Hepatocyte (in vitro differentiated cells): ENCODE results near the gene FKBP6.

Experiments
- EZH2 ChIP-seq: fragments of 200-600 bp; sonication (generic); IDR thresholded peaks from 2 replicates; pipeline ENCODE4 v1.6.1; 2016; ENCODE audit warnings: antibody characterized with exemption, mild to moderate bottlenecking, borderline replicate concordance
- EZH2phosphoT487 ChIP-seq: fragments of 200-600 bp; sonication (generic); IDR thresholded peaks from one replicate; pipeline ENCODE4 v1.6.1; 2018; ENCODE audit warnings: antibody characterized with exemption, mild to moderate bottlenecking, low read depth, moderate library complexity; ENCODE audit not compliant: unreplicated experiment, severe bottlenecking
- TF ChIP-seq, protein P1 (sequence below): fragments of 200-600 bp; sonication (generic); IDR thresholded peaks from 2 replicates; pipeline ENCODE4 v1.5.1; 2016; ENCODE audit warnings: antibody characterized with exemption, mild to moderate bottlenecking; ENCODE audit not compliant: poor library complexity

DNA sequence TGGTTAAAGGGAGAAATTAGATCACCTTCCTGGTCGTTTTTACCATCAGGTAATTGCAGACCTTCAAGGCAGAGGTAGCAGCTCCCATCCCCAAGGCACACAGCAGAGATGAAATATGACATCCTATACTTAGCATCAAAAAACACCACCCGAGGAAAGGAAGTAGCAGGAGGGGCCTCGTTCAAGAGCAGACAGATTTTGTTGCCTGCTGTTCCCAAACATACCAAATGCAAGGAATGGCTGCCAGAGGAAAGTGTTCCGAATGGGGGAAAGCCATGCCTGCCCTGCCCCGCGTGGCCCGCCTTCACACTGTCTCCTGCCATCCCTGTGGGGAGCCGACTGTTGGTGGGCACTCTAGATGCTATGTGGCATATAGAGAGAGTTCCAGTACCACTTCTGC is 18.0 kb downstream of the FKBP6 start:
- TF ChIP-seq, protein P1, sequence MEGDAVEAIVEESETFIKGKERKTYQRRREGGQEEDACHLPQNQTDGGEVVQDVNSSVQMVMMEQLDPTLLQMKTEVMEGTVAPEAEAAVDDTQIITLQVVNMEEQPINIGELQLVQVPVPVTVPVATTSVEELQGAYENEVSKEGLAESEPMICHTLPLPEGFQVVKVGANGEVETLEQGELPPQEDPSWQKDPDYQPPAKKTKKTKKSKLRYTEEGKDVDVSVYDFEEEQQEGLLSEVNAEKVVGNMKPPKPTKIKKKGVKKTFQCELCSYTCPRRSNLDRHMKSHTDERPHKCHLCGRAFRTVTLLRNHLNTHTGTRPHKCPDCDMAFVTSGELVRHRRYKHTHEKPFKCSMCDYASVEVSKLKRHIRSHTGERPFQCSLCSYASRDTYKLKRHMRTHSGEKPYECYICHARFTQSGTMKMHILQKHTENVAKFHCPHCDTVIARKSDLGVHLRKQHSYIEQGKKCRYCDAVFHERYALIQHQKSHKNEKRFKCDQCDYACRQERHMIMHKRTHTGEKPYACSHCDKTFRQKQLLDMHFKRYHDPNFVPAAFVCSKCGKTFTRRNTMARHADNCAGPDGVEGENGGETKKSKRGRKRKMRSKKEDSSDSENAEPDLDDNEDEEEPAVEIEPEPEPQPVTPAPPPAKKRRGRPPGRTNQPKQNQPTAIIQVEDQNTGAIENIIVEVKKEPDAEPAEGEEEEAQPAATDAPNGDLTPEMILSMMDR, result no peak
- TF ChIP-seq EZH2phosphoT487 (no peak), EZH2 (no peak)
